Panc1 (cell line): ENCODE data around the gene RAPGEF5. TPM values are rescaled to one million over a fixed set of nuclear protein-coding genes. Genes with fewer than 3 reads are reported as not detected.

Source experiments
- ATAC-seq: fragments of 200-7000 bp; cut with Tn5 transposase; 2 replicates; pipeline ENCODE4 v1.9.1; 2020; ENCODE audit warnings: mild to moderate bottlenecking, moderate library complexity
- BruUV-seq: library from RNA; stranded (reverse); fragments of 400-500 nt; replicated peaks from 2 replicates; lab custom pipeline; 2021; lab: Mats Ljungman, UMichigan
- CTCF ChIA-PET: fragments of 300-600 bp; sonication (Branson Sonifier 250); formaldehyde crosslinking; loops from one replicate; lab custom pipeline; 2022; ENCODE audit warnings: antibody characterized with exemption; lab: Charles Lee
- POLR2A ChIA-PET: fragments of 300-600 bp; sonication (Branson Sonifier 250); formaldehyde crosslinking; loops from one replicate; lab custom pipeline; 2022; ENCODE audit warnings: antibody characterized with exemption; lab: Charles Lee
- DNase-seq: peaks from one replicate; pipeline ENCODE4 v3.0.0-alpha.2; 2010; ENCODE audit warnings: low read depth, low spot score
- H3K27ac ChIP-seq: 2 replicates; pipeline ENCODE4 v1.5.1; 2011; ENCODE audit warnings: mild to moderate bottlenecking, low read length, inconsistent platforms
- H3K27me3 ChIP-seq: fragments of 200-500 bp; sonication (Bioruptor generic); 2 replicates; pipeline ENCODE4 v1.6.0; 2014; ENCODE audit warnings: low read length, inconsistent platforms; ENCODE audit not compliant: control insufficient read depth, insufficient read depth
- H3K36me3 ChIP-seq: fragments of 200-500 bp; sonication (Bioruptor generic); 2 replicates; pipeline ENCODE4 v1.5.1; 2014; ENCODE audit warnings: inconsistent platforms, mild to moderate bottlenecking, low read length, moderate library complexity; ENCODE audit not compliant: control insufficient read depth, insufficient read depth
- H3K4me1 ChIP-seq: 2 replicates; pipeline ENCODE4 v1.5.1; 2011; ENCODE audit warnings: inconsistent platforms, mild to moderate bottlenecking, low read length, moderate library complexity; ENCODE audit not compliant: control insufficient read depth, insufficient read depth
- H3K4me3 ChIP-seq, 2 experiments: 2 replicates each; pipeline ENCODE4 v1.5.1; 2011 to 2012; ENCODE audit warnings: low read depth in 2 of 2, low read length in 2 of 2, mild to moderate bottlenecking in 2 of 2, inconsistent platforms in 1 of 2, moderate library complexity in 1 of 2
- H3K9me3 ChIP-seq: fragments of 200-500 bp; sonication (Bioruptor generic); 2 replicates; pipeline ENCODE4 v1.5.1; 2014; ENCODE audit warnings: low read depth, mild to moderate bottlenecking, inconsistent platforms, low read length, moderate library complexity; ENCODE audit not compliant: control insufficient read depth, insufficient read depth
- POLR2AphosphoS5 ChIP-seq: IDR thresholded peaks from 2 replicates; pipeline ENCODE4 v1.6.1; 2012; ENCODE audit warnings: mild to moderate bottlenecking, low read depth, low read length, moderate library complexity
- SIN3A ChIP-seq: IDR thresholded peaks from 2 replicates; pipeline ENCODE4 v1.6.1; 2012; ENCODE audit warnings: low read depth, mild to moderate bottlenecking, low read length, moderate library complexity, borderline replicate concordance; ENCODE audit not compliant: insufficient read depth
- TCF7L2 ChIP-seq: IDR thresholded peaks from 2 replicates; pipeline ENCODE4 v1.6.1; 2011; ENCODE audit warnings: mild to moderate bottlenecking, low read depth, low read length, inconsistent platforms
- in situ Hi-C: cut with HindIII; loops from 2 replicates; pipeline ENCODE4 v1.10.0; 2016; ENCODE audit warnings: low sequenced_read_pairs, low pct_unique_long_range_greater_than_20kb
- intact Hi-C: fragments of 100-400 bp; cut with micrococcal nuclease; formaldehyde crosslinking; loops from one replicate; pipeline ENCODE4 v1.10.0; 2022; ENCODE audit not compliant: unreplicated experiment
- total RNA-seq: library from RNA; stranded (reverse); gene quantifications from one replicate; pipeline ENCODE4 v1.2.1, GENCODE V29; 2021; ENCODE audit not compliant: unreplicated experiment
- TF ChIP-seq, protein P1 (sequence below), 2 experiments: IDR thresholded peaks; 2 replicates each; pipeline ENCODE4 v1.6.1; 2011 to 2012; ENCODE audit warnings: low read depth in 2 of 2, control low read depth in 1 of 2, low read length in 1 of 2, mild to moderate bottlenecking in 1 of 2, moderate library complexity in 1 of 2; ENCODE audit not compliant: insufficient read depth in 1 of 2
- TF ChIP-seq, protein P2 (sequence below): fragments of 450-650 bp; IDR thresholded peaks from 2 replicates; pipeline ENCODE4 v1.5.1; 2017; ENCODE audit warnings: mild to moderate bottlenecking

The RAPGEF5 gene
- total RNA-seq, 1 experiment from 2014 or later, result 1.4 TPM

DNA sequence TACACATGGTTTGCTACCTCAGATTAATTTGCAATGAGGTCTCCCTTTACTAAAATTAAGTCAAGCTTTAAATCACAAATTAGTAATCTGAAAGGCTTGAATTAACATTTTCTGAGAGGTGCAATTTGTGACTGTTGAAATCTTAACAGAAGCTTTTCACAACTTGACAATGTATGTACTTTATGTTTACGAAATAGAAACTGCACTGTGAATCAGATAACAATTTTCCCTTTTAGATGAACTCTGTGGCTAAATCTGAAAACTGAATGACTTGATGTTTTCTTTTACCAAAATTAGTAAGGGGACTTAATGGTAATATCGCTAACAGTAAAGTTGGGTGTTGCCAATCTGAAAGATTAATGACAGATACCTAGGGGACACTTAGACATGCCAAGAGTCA is 197.6 kb downstream of the RAPGEF5 start:
- Histone ChIP-seq H3K27me3 (no peaks in the 10 kb centered on the region), H3K9me3 (no peaks in the 10 kb centered on the region), H3K4me1 (no peaks in the 10 kb centered on the region), H3K27ac (no peak overlapping the region), H3K36me3 (no peaks in the 10 kb centered on the region), H3K4me3 (no peak overlapping the region)
- intact Hi-C loops (no loop called here), in situ Hi-C loops (no loop called here)
- CTCF ChIA-PET, result no interaction called here
- POLR2A ChIA-PET, result no interaction called here
- ATAC-seq (no peak), DNase-seq (no peak)
- no TSS peak for BruUV-seq
- TF ChIP-seq TCF7L2 (no peak), POLR2AphosphoS5 (no peak), SIN3A (no peak)
- TF ChIP-seq, protein P1, sequence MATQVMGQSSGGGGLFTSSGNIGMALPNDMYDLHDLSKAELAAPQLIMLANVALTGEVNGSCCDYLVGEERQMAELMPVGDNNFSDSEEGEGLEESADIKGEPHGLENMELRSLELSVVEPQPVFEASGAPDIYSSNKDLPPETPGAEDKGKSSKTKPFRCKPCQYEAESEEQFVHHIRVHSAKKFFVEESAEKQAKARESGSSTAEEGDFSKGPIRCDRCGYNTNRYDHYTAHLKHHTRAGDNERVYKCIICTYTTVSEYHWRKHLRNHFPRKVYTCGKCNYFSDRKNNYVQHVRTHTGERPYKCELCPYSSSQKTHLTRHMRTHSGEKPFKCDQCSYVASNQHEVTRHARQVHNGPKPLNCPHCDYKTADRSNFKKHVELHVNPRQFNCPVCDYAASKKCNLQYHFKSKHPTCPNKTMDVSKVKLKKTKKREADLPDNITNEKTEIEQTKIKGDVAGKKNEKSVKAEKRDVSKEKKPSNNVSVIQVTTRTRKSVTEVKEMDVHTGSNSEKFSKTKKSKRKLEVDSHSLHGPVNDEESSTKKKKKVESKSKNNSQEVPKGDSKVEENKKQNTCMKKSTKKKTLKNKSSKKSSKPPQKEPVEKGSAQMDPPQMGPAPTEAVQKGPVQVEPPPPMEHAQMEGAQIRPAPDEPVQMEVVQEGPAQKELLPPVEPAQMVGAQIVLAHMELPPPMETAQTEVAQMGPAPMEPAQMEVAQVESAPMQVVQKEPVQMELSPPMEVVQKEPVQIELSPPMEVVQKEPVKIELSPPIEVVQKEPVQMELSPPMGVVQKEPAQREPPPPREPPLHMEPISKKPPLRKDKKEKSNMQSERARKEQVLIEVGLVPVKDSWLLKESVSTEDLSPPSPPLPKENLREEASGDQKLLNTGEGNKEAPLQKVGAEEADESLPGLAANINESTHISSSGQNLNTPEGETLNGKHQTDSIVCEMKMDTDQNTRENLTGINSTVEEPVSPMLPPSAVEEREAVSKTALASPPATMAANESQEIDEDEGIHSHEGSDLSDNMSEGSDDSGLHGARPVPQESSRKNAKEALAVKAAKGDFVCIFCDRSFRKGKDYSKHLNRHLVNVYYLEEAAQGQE (IDR thresholded peaks at IDR 0.05; ENCODE audit: insufficient read depth in 1 of 2, low read depth in 2 of 2, low read length in 1 of 2), result no peak
- TF ChIP-seq, protein P2, sequence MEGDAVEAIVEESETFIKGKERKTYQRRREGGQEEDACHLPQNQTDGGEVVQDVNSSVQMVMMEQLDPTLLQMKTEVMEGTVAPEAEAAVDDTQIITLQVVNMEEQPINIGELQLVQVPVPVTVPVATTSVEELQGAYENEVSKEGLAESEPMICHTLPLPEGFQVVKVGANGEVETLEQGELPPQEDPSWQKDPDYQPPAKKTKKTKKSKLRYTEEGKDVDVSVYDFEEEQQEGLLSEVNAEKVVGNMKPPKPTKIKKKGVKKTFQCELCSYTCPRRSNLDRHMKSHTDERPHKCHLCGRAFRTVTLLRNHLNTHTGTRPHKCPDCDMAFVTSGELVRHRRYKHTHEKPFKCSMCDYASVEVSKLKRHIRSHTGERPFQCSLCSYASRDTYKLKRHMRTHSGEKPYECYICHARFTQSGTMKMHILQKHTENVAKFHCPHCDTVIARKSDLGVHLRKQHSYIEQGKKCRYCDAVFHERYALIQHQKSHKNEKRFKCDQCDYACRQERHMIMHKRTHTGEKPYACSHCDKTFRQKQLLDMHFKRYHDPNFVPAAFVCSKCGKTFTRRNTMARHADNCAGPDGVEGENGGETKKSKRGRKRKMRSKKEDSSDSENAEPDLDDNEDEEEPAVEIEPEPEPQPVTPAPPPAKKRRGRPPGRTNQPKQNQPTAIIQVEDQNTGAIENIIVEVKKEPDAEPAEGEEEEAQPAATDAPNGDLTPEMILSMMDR, result no peak

DNA sequence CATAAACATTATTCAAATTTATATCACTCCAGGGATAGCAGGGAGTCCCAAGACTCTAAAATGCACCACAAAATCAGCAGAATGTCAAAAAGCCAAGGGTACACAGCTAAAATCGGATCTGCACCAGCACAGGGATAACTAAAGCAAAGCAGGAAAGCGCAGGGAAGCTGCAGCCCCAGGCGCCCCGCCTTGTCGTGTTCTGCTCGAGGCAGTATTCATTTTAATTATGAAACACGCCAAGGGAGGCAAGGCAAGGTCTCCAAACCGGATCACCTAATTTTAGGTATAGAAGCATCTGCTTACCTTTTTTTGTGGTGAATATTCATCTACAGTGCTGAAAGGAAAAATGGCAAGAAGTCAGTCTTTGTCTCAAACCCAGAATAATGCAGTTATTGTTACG is 199.4 kb downstream of the RAPGEF5 start:
- H3K4me1 ChIP-seq, result no peaks in the 10 kb centered on the region
- ChIA-PET POLR2A (no interaction called here), CTCF (no interaction called here)
- no peak overlapping the region for H3K27ac ChIP-seq
- no peaks in the 10 kb centered on the region for H3K9me3 ChIP-seq
- intact Hi-C loops (no loop called here), in situ Hi-C loops (no loop called here)
- no peaks in the 10 kb centered on the region for H3K36me3 ChIP-seq
- TF ChIP-seq TCF7L2 (no peak), POLR2AphosphoS5 (no peak), SIN3A (no peak)
- TF ChIP-seq, protein P2, result no peak
- TF ChIP-seq, protein P1 (IDR thresholded peaks at IDR 0.05; ENCODE audit: insufficient read depth in 1 of 2, low read depth in 2 of 2, low read length in 1 of 2), result no peak
- no TSS peak for BruUV-seq
- no peaks in the 10 kb centered on the region for H3K27me3 ChIP-seq
- ATAC-seq (no peak), DNase-seq (no peak)
- no peak overlapping the region for H3K4me3 ChIP-seq
